IMR-90 (cell line): ENCODE data around the gene APCDD1L.

Experiments used
- CTCF ChIP-seq: conservative IDR thresholded peaks from 2 replicates; pipeline ENCODE4 v1.5.1; 2012; ENCODE audit warnings: mild to moderate bottlenecking, low read depth, low read length, improper control_type of control experiment
- POLR2A ChIP-seq: IDR thresholded peaks from 2 replicates; pipeline ENCODE4 v1.6.1; 2012; ENCODE audit warnings: mild to moderate bottlenecking, low read depth, low read length

- TF ChIP-seq CTCF: no peak
- TF ChIP-seq POLR2A: no peak
Observed at GRCh38 chr20:58440021-58440767, 75.0 kb downstream of the APCDD1L start.
